GM18868 (cell line): ENCODE data around the gene WDR86.
A peak's percentile ranks its signal among the peaks of the same experiment; 100 is the strongest.

ENCODE experiments used
- ATAC-seq: cut with Tn5 transposase; IDR thresholded peaks from one replicate; pipeline ENCODE4 v1.9.1; 2021; ENCODE audit warnings: mild to moderate bottlenecking, moderate library complexity; ENCODE audit not compliant: unreplicated experiment

Gene WDR86, protein sequence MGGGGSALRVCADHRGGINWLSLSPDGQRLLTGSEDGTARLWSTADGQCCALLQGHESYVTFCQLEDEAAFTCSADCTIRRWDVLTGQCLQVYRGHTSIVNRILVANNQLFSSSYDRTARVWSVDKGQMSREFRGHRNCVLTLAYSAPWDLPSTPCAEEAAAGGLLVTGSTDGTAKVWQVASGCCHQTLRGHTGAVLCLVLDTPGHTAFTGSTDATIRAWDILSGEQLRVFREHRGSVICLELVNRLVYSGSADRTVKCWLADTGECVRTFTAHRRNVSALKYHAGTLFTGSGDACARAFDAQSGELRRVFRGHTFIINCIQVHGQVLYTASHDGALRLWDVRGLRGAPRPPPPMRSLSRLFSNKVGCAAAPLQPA

DNA sequence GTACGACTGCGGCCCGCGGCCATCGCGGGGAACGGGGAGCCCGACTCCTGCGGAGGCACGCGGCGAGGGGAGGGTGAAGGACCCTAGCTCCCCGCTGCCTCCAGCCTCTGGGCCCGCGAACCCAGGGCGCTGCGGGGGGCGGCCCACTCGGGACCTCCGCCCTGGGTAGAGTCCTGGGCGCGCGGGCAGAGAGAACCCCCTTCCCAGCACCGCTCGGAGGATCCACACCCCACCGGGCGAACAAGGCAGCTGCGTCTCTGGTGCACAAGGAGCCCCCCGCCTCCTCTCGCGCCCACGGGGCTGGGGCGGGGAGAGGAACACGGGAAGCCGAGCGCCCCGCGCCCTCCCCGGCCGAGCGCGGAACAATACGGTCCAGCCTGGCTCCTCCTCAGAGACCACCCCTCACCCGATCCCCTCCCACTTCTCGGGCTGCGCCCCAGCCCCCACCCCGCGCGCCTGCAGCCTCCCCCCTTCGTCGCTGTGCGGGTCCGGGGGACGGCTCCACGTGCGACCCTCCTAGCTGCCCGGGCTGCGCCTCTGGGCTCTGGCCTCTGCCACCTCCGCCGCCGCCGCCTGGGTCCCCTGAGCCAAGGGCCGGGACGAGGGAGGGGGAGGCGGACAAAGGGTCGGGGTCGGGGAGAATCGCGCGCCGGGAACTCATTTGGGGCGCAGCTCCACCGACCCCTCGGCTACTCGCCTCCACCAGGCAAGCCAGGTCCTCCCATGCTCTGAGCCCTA, at the start of gene WDR86:
TSS of gene WDR86 (minus strand) at position 372 of the 738 bp plus-strand sequence. CDS start 449 bp downstream, outside the sequence.
- ATAC-seq, result no peak

DNA sequence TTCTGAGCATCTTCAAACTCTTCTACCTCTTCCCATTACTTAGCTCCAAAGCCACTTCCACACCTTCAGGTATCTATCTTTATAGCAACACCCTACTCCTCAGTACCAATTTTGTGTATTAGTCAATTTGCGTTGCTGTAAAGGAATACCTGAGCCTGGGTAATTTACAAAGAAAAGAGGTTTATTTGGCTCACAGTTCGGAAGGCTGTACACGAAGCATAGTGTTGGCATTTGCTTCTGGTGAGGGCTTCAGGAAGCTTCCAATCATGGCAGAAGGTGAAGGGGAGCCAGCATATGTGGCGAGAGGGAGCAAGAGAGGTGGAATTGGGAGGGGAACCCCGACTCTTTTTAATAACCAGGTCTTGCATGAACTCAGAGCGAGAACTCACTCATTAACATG, 47.7 kb upstream of the WDR86 start:
- ATAC-seq, result no peak

DNA sequence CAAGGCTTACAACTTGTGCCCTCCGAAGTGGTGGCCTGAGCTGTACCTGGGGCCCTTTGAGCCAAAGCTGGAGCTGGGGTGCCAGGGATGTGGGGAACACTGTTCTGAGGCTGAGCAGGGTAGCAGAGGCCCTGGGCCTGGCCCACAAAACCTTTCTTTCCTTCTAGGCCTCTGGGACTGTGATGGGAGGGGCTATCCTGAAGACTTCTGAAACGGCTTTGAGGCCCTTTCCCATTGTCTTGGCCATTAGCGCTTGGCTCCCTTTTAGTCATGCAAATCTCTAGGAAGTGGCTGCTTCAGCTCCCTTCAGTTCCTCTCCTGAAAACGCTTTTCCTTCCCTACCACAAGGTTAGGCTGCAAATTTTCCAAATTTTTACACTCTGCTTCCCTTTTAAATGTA, 46.9 kb upstream of the WDR86 start:
- no peak for ATAC-seq

DNA sequence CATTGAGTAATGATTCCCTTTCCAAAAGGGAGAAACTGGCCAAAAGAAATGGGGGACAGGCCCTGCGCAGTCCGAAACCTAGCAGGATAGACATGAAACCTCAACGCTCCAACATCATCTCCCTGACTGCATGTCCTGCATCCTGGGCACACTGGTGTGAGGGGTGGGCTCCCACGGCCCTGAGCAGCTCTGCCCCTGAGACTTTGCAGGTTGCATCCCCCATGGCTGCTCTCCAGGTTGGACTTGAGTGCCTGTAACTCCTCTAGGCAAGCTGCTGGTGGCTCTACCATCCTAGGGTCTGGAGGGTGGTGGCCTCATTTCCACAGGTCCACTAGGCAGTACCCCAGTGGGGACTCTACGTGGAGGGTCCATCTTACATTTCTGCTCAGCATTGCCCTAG, 46.4 kb upstream of the WDR86 start:
- ATAC-seq, result no peak

DNA sequence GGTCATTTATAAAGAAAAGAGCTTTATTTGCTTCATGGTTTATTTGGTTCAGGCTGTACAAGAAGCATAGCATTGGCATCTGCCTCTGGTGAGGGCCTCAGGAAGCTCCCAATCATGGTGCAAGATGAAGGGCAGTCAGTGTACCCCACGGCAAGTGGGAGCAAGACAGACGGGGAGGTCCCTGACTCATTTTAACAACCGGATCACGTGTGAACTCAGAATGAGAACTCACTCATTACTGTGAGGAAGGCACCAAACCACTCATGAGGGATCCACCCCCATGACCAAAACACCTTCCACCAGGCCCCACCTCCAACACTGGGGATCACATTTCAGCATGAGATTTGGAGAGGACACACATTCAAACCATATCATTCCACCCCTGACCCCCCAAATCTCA, 45.9 kb upstream of the WDR86 start:
- ATAC-seq, result no peak

DNA sequence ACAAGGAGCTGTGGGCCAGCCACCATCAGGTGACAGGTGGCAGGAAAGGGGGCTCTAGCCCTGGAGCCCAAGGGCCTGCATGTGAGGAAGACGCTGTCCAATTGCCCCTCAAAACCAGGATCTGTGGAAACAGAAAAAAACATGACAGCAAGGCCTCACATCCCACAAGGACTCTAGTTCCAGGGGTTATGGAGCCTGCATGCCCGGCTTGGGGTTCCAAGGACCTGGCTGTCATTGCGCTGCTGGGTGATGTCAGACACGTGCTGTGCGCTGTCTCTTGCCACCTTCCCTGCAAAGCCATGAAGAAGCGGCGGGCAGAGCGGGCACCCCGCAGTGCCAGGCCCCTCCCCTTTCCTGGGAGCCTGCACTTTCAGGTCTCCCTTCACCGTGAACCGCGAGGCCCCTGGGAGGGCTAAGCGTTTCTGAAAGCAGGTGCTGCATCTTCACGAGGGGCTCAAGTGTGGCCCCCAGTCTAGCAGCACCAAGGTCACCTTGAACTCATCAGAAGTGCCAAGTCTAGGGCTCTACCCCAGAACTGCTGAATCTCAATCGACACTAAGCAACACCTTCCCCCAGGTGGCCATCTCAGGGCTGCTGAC, 45.2 kb upstream of the WDR86 start:
- ATAC-seq, result no peak

DNA sequence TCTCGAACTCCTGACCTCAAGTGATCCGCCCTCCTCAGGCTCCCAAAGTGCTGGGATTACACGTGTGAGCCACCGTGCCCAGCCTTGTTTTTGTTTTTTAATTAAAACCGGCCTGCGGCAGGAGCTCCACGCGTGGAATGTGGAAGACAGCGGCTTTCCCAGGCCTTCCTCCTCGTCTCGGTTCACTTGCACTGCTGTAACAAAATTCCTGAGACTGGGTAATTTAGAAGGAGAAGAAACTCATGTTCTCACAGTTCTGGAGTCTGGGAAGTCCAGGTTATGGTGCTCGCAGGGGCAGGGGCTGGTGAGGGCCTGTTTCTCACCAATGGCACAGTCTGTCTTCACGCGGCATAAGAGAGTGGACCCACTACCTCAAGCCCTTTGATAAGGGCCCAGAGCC, 44.5 kb upstream of the WDR86 start:
- no peak for ATAC-seq

DNA sequence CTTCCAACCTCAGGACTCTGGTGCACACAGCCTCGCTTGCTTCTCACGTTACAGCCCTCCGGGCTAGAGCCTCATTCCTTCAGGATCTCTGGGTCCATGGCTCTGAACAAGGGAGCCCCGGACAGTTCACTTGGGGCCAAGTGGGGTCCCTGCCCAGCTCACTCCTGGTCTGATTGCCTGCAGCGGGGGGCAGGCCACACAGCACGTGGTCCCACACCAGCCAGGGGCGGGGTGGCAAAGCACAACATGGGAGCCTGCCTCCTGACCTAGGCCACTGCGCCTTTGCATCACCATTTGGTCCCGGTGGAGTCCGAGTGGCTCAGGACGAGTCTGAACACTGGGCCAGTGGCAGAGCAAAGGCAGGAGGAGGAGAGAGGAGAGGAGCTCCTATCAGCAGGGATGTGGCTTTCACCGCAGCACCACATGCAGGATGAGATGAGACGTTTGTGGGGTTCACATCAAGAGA, 43.5 kb upstream of the WDR86 start:
- no peak for ATAC-seq

DNA sequence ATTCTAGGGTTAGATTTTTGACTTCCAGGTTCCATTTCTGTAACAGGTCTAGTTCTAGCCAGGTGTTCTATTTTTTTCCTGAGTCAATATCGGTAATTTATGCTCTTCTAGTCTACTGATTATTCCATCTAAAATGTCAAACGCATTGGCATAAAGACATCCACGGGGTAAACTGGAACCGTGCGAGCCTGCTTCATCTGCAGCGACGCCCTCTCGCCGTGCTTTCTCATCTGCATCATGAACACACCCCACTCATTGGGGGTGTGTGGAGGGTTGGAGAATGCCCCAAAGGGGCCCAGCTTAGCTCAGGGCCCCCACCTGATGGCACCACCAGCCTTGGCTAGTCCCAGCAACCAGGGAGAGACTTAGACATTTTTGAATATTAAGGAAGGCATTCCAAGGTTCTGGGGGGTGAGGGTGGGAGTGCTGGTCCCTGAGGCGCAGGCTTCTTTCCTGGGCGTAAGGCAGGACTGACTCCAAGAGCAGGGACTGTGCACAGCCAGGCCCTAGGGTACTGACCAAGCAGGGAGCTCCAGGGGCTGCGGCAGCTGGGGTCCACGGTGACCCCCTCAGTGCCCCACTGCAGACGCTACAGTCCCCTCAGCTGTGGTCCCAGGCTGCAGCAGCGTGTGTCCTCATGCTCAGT, 43.0 kb upstream of the WDR86 start:
- no peak for ATAC-seq

DNA sequence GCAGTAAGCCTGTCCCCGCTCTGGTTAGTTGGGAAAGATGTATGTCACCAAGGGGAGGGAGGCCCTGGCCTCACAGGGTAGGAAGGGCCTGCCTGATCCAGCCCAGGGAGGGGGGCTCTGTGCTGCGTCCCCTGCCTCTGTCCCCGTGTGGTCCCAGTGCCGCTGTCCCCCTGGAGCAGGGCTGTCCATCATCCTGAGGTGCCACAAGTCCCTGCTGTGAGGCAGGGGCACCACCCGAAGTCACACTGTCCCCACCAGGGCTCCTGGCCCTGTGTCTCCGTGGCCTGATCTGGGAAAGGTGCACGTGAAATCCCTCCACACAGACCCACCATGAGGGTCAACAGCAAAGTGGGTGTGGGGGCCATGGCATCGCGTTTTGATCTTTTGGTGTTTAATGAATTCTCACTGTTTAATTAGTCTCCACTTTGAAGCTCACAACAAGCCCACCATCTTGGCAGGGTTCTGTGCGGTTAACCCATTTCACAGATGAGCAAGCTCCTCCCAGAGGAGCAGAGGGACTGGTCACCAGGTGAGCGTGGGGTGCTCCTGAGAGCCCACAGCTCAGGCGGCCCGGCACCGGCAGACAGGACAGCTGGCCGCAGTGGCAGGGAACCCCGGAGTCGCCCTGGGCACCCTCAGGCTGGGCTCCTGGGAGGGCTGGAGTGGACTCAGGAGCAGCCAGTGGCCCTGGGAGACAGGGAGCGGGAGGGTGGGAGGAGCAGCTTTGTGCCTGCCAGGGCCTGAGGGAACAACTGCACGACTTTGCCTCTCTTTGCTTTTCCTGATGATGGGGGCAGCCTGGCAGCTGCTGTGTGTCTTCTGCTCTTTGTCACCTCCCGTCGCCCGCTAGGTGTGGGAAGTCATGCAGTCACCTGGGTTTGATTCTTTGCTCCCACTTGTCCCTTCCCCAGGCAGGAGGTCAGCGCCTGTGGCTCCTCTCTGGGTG, 42.1 kb upstream of the WDR86 start:
- ATAC-seq, result no peak

DNA sequence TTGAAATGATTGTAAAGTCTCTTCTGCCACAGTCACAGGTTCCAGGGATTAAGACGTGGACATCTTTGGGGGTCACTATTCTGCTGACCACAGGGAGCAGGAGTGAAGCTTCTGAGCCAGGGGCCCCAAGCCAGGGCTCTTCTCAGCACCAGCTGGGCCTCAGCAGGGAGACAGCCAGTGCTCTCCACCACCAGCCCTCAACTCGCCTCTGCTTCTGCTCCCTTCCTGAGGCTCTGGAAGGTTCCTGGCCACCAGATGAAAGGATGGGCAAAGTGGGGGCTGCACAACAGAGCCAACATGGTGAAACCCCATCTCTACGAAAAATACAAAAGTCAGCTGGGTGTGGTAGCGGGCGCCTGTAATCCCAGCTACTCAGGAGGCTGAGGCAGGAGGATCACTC, 41.3 kb upstream of the WDR86 start:
- ATAC-seq, result no peak

DNA sequence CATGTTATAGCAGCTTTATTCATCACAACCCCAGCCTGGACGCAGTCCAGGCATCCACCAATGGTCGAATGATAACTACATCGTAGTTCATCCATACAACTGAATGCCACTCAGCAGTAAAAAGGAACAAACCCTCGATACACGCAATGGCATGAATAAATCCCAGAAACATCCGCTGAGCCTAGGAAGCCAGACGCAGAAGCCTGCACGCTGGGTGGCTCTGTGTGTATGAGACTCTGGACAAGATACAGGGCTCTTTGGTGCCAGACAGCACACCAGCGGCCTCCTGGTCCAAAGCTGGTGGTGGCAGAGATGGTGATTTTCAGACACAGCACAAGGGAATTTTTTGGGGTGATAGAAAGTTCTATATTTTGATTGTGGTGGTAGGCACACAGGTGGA, 40.2 kb upstream of the WDR86 start:
- ATAC-seq, result no peak

DNA sequence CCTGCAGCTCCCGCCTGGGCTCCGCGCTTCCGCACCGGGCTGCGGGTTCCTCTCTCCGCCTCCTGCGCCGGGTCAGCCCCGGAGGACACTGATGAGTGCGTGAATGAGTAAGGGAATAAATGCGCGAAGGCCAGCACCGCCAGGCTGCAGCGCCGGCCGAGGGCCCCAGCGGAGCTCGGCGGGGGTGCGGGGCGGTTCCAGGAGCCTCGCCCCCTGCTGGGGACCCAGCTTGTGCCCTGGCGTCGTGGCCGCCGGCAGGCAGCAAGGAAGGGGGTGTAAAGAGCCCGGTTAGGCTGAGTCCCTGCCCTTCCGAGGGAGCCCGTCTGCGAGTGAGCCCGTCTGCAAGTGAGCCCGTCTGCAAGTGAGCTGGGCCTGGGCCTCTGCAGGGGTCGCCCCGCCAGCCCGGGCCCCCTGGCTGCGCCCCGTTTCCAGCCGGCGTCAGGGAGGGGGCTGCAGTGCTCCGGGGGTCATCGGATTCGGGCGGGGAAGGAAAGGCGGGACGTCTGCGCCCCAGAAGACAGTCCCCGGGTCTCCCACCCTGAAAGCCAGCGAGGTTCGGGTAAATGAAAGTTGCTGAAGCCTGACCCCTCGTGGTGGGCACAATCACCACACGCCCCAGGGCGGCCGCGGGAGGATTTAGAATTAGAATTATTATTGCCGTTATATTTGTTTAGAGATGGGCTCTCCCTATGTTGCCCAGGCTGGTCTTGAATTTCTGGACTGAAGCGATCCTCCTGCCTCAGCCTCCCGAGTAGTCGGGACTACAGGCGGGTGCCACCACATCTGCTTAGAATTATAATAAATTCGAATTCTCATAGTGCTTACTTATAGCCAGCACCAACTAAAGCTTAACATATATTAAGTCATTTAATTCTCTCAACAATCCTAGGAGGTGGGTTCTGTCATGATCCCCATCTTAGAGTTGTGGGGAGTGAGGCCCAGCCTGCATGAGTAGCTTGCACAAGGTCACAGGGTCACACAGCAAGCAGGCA, 38.7 kb upstream of the WDR86 start:
- ATAC-seq, result peak; percentile 74

DNA sequence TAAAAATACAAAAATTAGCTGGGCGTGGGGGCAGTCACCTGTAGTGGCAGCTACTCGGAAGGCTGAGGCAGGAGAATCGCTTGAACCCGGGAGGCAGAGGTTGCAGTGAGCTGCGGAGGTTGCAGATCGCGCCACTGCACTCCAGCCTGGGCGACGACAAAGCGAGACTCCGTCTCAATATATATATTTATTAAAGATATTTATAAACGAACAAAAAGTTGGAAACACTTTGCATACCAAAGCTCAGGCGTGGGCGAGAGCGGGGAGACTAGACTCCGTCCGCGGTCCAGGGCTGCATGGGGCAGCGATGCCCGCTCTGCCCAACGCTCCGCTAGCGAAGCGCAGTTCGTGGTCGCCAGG, 38.0 kb upstream of the WDR86 start:
- ATAC-seq, result no peak

DNA sequence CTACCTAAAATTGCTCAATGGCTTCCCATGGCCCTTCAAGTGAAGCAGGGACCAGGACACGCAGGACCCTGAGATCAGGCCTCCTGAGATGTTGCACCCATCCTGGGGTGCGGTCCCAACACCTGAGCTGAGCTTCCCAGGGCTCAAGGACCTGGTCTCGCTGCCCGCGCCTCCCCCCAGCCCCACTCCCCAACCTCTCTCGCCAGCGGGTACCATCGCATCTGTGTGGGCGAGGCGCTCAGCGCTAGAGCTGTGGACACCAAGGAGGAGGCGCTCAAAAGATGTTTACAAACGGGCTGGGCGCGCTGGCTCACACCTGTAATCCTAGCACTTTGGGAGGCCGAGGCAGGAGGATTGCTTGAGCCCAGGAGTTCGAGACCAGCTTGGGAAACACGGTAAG, 37.5 kb upstream of the WDR86 start:
- ATAC-seq, result no peak

DNA sequence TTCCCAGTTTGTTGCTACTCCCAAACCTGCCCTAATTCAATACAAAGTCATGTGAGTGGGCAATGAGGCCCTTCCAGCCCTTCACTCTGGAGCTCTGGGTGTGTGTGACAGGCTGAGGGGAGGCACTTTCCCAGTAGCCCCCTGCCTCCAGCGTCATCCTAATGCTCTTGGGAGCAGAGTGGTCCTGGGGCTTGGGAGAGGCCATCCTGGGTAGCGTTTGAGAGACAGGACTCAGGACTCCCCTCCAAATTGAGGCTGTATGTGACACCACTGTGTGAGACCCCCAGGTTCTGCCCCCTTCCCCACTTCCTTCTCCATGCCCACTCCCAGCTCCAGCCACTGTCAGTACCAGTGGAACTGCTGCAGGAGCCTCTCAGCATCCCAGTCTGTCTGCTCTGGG, 36.6 kb upstream of the WDR86 start:
- no peak for ATAC-seq

DNA sequence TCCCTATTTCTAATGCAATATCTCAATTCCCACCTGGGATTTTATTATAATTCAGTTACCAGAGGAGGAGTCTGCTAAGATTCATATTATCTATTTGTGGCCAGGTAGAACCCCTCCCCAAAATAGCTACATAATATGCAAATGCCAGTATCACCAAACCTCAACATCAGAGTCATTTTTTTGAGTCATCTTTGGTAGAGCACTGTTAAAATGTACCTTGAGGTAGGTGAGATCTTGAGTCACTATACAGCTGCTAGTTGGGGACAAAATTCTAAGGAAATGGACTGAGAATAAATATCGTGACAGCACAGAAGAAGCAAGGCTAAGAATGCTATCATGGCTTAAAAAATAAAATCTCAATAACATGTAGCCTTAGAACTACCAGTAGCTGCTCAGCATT, 34.8 kb upstream of the WDR86 start:
- ATAC-seq, result no peak

DNA sequence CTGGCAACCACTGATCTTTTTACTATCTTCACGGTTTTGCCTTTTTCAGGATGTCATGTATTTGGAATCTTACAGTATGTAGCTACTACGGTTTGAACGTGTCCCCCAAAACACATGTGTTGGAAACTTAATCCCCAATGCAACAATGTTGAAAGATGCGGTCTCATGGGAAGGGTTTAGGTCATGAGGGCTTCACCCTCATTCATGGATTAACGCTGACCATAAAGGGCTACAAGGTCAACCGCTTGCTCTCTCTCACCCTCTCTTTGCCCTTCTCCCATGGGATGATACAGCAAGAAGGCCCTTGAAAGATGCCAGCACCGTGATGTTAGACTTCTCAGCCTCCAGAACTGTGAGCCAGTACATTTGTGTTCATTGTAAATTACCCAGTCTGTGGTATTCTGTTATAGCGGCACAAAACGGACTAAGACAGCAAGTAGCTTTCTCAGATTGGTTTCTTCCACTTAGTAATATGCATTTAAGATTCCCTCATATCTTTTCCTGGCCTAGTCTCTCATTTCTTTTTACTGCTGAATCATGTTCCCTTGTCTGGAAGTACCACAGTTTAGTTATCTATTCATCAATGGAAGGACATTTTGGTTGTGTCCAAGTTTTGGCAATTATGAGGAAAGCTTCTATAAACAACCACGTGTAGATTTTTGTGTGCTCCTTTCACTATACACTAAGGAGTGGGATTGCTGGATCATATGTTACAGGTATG, 33.1 kb upstream of the WDR86 start:
- no peak for ATAC-seq
